ENCODE data around the gene DPYD.

Gene DPYD

GRCh38 chr1:97603218-97603617, 317.6 kb downstream of the DPYD start:
- no peak for DNase-seq

GRCh38 chr1:97599447-97599846, 321.4 kb downstream of the DPYD start:
- DNase-seq = no peak

- no peak for DNase-seq
Observed at GRCh38 chr1:97593192-97593591, 327.6 kb downstream of the DPYD start.

GRCh38 chr1:97588772-97589171, 332.1 kb downstream of the DPYD start:
- DNase-seq = no peak

GRCh38 chr1:97581614-97582051, 339.2 kb downstream of the DPYD start:
- no peak for DNase-seq

GRCh38 chr1:97577613-97578012, 343.2 kb downstream of the DPYD start:
- no peak for DNase-seq

- no peak for DNase-seq
Observed at GRCh38 chr1:97573553-97573952, 347.3 kb downstream of the DPYD start.

GRCh38 chr1:97572561-97572960, 348.3 kb downstream of the DPYD start:
- DNase-seq = no peak

- no peak for DNase-seq
Observed at GRCh38 chr1:97571760-97572159, 349.1 kb downstream of the DPYD start.

GRCh38 chr1:97570691-97571090, 350.1 kb downstream of the DPYD start:
- DNase-seq = no peak

GRCh38 chr1:97567000-97567749, 353.7 kb downstream of the DPYD start:
- no peak for DNase-seq

- no peak for DNase-seq
Observed at GRCh38 chr1:97565886-97566285, 354.9 kb downstream of the DPYD start.

GRCh38 chr1:97563926-97564325, 356.9 kb downstream of the DPYD start:
- DNase-seq = no peak

GRCh38 chr1:97562081-97562480, 358.8 kb downstream of the DPYD start:
- no peak for DNase-seq

GRCh38 chr1:97560714-97561113, 360.1 kb downstream of the DPYD start:
- DNase-seq = no peak

- no peak for DNase-seq
Observed at GRCh38 chr1:97553971-97554370, 366.9 kb downstream of the DPYD start.

- no peak for DNase-seq
Observed at GRCh38 chr1:97551113-97551512, 369.7 kb downstream of the DPYD start.

GRCh38 chr1:97545446-97545845, 375.4 kb downstream of the DPYD start:
- DNase-seq = no peak

GRCh38 chr1:97540346-97540888, 380.4 kb downstream of the DPYD start:
- no peak for DNase-seq

GRCh38 chr1:97538113-97538512, 382.7 kb downstream of the DPYD start:
- no peak for DNase-seq

GRCh38 chr1:97533358-97533757, 387.5 kb downstream of the DPYD start:
- no peak for DNase-seq

- DNase-seq = no peak
Observed at GRCh38 chr1:97529600-97529999, 391.2 kb downstream of the DPYD start.

GRCh38 chr1:97524211-97524610, 396.6 kb downstream of the DPYD start:
- no peak for DNase-seq

- no peak for DNase-seq
Observed at GRCh38 chr1:97516588-97516987, 404.2 kb downstream of the DPYD start.

GRCh38 chr1:97508653-97509218, 412.1 kb downstream of the DPYD start:
- no peak for DNase-seq

All from activated effector memory CD4-positive, alpha-beta T cell treated with anti-CD3 and anti-CD28 coated beads, Interleukin-2, amount 50 U/mL, for 16 hours (primary cell).